Endodermal cell (in vitro differentiated cells): ENCODE measurements around the gene KRTDAP. TPM values are rescaled to one million over a fixed set of nuclear protein-coding genes. Genes with fewer than 3 reads are reported as not detected.

Experiments used
- DNase-seq: peaks from one replicate; pipeline ENCODE4 v3.0.0-alpha.2; 2017
- H3K27ac ChIP-seq: 2 replicates; pipeline ENCODE4 v1.5.1; 2013; ENCODE audit warnings: mild to moderate bottlenecking, low read depth, low read length, moderate library complexity
- H3K27me3 ChIP-seq: 2 replicates; pipeline ENCODE4 v1.6.1; 2013; ENCODE audit warnings: mild to moderate bottlenecking, low read length, moderate library complexity; ENCODE audit not compliant: insufficient read depth, control insufficient read depth, poor library complexity, severe bottlenecking
- H3K36me3 ChIP-seq: 2 replicates; pipeline ENCODE4 v1.7.0; 2013; ENCODE audit warnings: mild to moderate bottlenecking, low read length, moderate library complexity; ENCODE audit not compliant: control insufficient read depth, insufficient read depth
- H3K4me1 ChIP-seq: one replicate; pipeline ENCODE4 v1.7.0; 2013; ENCODE audit warnings: low read length; ENCODE audit not compliant: control insufficient read depth, insufficient read depth
- H3K4me3 ChIP-seq: 2 replicates; pipeline ENCODE4 v1.5.1; 2013; ENCODE audit warnings: mild to moderate bottlenecking, low read length, moderate library complexity
- H3K9ac ChIP-seq: 2 replicates; pipeline ENCODE4 v1.6.1; 2013; ENCODE audit warnings: mild to moderate bottlenecking, low read length, moderate library complexity; ENCODE audit not compliant: poor library complexity, severe bottlenecking; ENCODE audit errors: extremely low read depth
- H3K9me3 ChIP-seq: 2 replicates; pipeline ENCODE4 v1.6.1; 2013; ENCODE audit warnings: mild to moderate bottlenecking, low read length, moderate library complexity; ENCODE audit not compliant: control insufficient read depth
- H3K27ac Mint-ChIP-seq: 2 replicates; pipeline ENCODE4 v1.8.0; 2020; ENCODE audit warnings: mixed read lengths
- H3K27me3 Mint-ChIP-seq: 2 replicates; pipeline ENCODE4 v1.8.0; 2021; ENCODE audit warnings: mild to moderate bottlenecking, mixed read lengths; ENCODE audit not compliant: insufficient read depth
- H3K36me3 Mint-ChIP-seq: 2 replicates; pipeline ENCODE4 v1.8.0; 2020; ENCODE audit warnings: low read depth, mixed read lengths
- H3K4me1 Mint-ChIP-seq: 2 replicates; pipeline ENCODE4 v1.8.0; 2020; ENCODE audit warnings: mixed read lengths
- H3K4me3 Mint-ChIP-seq: 2 replicates; pipeline ENCODE4 v1.8.0; 2020; ENCODE audit warnings: mild to moderate bottlenecking, moderate library complexity, mixed read lengths
- H3K9me3 Mint-ChIP-seq: 2 replicates; pipeline ENCODE4 v1.8.0; 2020; ENCODE audit warnings: mild to moderate bottlenecking, mixed read lengths
- WGBS, 2 experiments: methylation state at CpG; one replicate each; pipeline versions ENCODE4 v1.1.5 to v1.1.7; 2013; ENCODE audit warnings: missing lambda C conversion rate in 2 of 2, mixed read lengths in 1 of 2; ENCODE audit not compliant: insufficient coverage in 1 of 2, insufficient read length in 1 of 2; 5-methylcytosine and 5-hydroxymethylcytosine counted together
- total RNA-seq, 2 donors: library from RNA; stranded (reverse); fragmentation: NEBNext Ultra II Directional in 1 of 2; extraction: Animal tissue kit (Norgen Biotek cat#: 25700) in 1 of 2; gene quantifications; 2 replicates in 1 of 2; 3 replicates in 1 of 2; pipeline ENCODE4 v1.2.1, GENCODE V29; 2021
- TF ChIP-seq, protein P1 (sequence below): fragments of 200-600 bp; sonication (generic); conservative IDR thresholded peaks from 2 replicates; pipeline ENCODE4 v1.5.0; 2021; ENCODE audit warnings: antibody characterized with exemption, mild to moderate bottlenecking

Gene KRTDAP
- total RNA-seq, 2 donors from 2014 or later = 3.4 to 4.2 TPM

GRCh38 chr19:35451338-35452096, 38.7 kb downstream of the KRTDAP start:
- H3K36me3 Mint-ChIP-seq = no peaks in the 10 kb centered on the region
- H3K27me3 Mint-ChIP-seq = peaks cover 12% of the 10 kb centered on the region
- TF ChIP-seq, protein P1, sequence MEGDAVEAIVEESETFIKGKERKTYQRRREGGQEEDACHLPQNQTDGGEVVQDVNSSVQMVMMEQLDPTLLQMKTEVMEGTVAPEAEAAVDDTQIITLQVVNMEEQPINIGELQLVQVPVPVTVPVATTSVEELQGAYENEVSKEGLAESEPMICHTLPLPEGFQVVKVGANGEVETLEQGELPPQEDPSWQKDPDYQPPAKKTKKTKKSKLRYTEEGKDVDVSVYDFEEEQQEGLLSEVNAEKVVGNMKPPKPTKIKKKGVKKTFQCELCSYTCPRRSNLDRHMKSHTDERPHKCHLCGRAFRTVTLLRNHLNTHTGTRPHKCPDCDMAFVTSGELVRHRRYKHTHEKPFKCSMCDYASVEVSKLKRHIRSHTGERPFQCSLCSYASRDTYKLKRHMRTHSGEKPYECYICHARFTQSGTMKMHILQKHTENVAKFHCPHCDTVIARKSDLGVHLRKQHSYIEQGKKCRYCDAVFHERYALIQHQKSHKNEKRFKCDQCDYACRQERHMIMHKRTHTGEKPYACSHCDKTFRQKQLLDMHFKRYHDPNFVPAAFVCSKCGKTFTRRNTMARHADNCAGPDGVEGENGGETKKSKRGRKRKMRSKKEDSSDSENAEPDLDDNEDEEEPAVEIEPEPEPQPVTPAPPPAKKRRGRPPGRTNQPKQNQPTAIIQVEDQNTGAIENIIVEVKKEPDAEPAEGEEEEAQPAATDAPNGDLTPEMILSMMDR = no peak
- H3K9me3 Mint-ChIP-seq = no peaks in the 10 kb centered on the region
- DNase-seq = no peak
- Histone ChIP-seq H3K9ac (no peak overlapping the region), H3K4me3 (no peak overlapping the region), H3K4me1 (no peaks in the 10 kb centered on the region), H3K27ac (no peak overlapping the region), H3K36me3 (no peaks in the 10 kb centered on the region), H3K27me3 (no peaks in the 10 kb centered on the region), H3K9me3 (no peaks in the 10 kb centered on the region)
- peaks cover 2% of the 10 kb centered on the region for H3K4me1 Mint-ChIP-seq
- no peak overlapping the region for H3K4me3 Mint-ChIP-seq
- H3K27ac Mint-ChIP-seq = no peak overlapping the region
- WGBS, 2 experiments = 90 to 94% methylated on average over 5 to 7 of the region's 7 CpGs

GRCh38 chr19:35449359-35450043, 40.8 kb downstream of the KRTDAP start:
- no peak overlapping the region for H3K27ac ChIP-seq
- no peaks in the 10 kb centered on the region for H3K27me3 ChIP-seq
- H3K27ac Mint-ChIP-seq = no peak overlapping the region
- no peaks in the 10 kb centered on the region for H3K9me3 Mint-ChIP-seq
- no peak overlapping the region for H3K4me3 ChIP-seq
- no peaks in the 10 kb centered on the region for H3K4me1 ChIP-seq
- no peaks in the 10 kb centered on the region for H3K36me3 ChIP-seq
- no peak overlapping the region for H3K4me3 Mint-ChIP-seq
- no peaks in the 10 kb centered on the region for H3K9me3 ChIP-seq
- peaks cover 20% of the 10 kb centered on the region for H3K27me3 Mint-ChIP-seq
- DNase-seq = no peak
- peaks cover 2% of the 10 kb centered on the region for H3K4me1 Mint-ChIP-seq
- TF ChIP-seq, protein P1 = no peak
- H3K9ac ChIP-seq = no peak overlapping the region
- H3K36me3 Mint-ChIP-seq = no peaks in the 10 kb centered on the region
- WGBS, 2 experiments = 91 to 92% methylated on average over 25 to 27 of the region's 27 CpGs

DNA sequence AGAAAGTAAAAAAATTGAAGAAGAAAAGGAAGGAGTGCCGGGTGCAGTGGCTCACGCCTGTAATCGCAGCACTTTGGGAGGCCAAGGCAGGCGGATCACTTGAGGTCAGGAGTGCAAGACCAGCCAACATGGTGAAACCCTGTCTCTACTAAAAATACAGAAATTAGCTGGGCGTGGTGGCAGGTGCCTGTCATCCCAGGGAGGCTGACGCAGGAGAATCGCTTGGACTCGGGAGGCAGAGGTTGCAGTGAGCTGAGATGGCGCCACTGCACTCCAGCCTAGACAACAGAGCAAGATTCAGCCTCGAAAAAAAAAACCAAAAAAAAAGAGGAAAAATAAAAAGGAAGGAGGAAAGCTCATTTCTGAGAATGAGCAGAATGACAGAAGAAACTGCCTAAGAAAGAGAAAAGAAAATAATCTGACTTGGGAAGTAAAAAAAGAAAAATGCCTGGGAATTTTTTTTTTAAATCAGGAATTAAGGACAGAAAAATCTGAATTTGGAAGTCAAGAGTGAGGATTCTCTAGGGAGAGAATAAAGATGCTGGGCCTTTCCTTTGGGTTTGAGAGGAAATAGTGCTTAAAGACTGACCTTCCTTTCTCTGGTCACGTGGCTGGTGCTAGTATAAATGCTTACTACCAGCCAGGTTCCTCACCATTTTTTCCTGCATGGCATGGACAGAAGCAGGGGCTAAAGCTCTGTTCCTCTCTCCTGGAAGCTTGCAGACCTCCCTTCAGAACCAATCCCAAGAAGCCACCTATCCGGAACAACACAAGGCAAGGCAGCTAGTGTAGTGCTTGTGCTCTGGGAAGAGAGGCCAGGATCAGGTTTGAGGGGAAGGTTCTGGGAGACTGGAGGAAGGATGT, 42.4 kb downstream of the KRTDAP start, which contains the start of gene FFAR2:
TSS of gene FFAR2 (plus strand) at position 652 of the 864 bp plus-strand sequence. CDS start 1,458 bp downstream, outside the sequence.
- Histone ChIP-seq H3K9ac (no peak within 1 kb of the TSS), H3K36me3 (no peaks in the 10 kb centered on the region), H3K4me3 (no peak within 1 kb of the TSS), H3K9me3 (no peaks in the 10 kb centered on the region), H3K27ac (no peak within 1 kb of the TSS), H3K4me1 (no peaks in the 10 kb centered on the region), H3K27me3 (no peaks in the 10 kb centered on the region)
- 89 to 95% methylated on average over 10 to 12 of the region's 12 CpGs for WGBS, 2 experiments
- TF ChIP-seq, protein P1 = no peak
- Mint-ChIP-seq H3K9me3 (no peaks in the 10 kb centered on the region), H3K4me3 (no peak within 1 kb of the TSS), H3K36me3 (no peaks in the 10 kb centered on the region), H3K4me1 (peaks cover 2% of the 10 kb centered on the region), H3K27me3 (peaks cover 20% of the 10 kb centered on the region), H3K27ac (no peak within 1 kb of the TSS)
- DNase-seq = no peak
